PC-3 (cell line): ENCODE measurements around the gene SERINC3.

Source experiments
- EZH2 ChIP-seq: fragments of 300-600 bp; sonication (generic); IDR thresholded peaks from one replicate; pipeline ENCODE4 v1.6.1; 2017; ENCODE audit warnings: antibody characterized with exemption, mild to moderate bottlenecking, low read length; ENCODE audit not compliant: unreplicated experiment
- EZH2phosphoT487 ChIP-seq: fragments of 300-600 bp; sonication (generic); IDR thresholded peaks from 2 replicates; pipeline ENCODE4 v1.6.1; 2018; ENCODE audit warnings: mild to moderate bottlenecking, antibody characterized with exemption, low read length, borderline replicate concordance
- TF ChIP-seq, protein P1 (sequence below): fragments of 300-600 bp; sonication (generic); conservative IDR thresholded peaks from 2 replicates; pipeline ENCODE4 v1.5.1; 2017; ENCODE audit warnings: antibody characterized with exemption, low read depth, mild to moderate bottlenecking, low read length

- TF ChIP-seq, protein P1, sequence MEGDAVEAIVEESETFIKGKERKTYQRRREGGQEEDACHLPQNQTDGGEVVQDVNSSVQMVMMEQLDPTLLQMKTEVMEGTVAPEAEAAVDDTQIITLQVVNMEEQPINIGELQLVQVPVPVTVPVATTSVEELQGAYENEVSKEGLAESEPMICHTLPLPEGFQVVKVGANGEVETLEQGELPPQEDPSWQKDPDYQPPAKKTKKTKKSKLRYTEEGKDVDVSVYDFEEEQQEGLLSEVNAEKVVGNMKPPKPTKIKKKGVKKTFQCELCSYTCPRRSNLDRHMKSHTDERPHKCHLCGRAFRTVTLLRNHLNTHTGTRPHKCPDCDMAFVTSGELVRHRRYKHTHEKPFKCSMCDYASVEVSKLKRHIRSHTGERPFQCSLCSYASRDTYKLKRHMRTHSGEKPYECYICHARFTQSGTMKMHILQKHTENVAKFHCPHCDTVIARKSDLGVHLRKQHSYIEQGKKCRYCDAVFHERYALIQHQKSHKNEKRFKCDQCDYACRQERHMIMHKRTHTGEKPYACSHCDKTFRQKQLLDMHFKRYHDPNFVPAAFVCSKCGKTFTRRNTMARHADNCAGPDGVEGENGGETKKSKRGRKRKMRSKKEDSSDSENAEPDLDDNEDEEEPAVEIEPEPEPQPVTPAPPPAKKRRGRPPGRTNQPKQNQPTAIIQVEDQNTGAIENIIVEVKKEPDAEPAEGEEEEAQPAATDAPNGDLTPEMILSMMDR = no peak
- TF ChIP-seq EZH2 (no peak), EZH2phosphoT487 (no peak)
These were observed 57.4 kb downstream of the SERINC3 start for GRCh38 chr20:44464514-44464913.
